Stimulated activated CD8-positive, alpha-beta memory T cell treated with anti-CD3 and anti-CD28 coated beads, Interleukin-15, amount 100 ng/mL, for 4 hours (primary cell): ENCODE data around the gene DRAXIN.

Experiments
- DNase-seq, 2 donors: peaks; one replicate each; pipeline ENCODE4 v3.0.0-alpha.2; 2020; ENCODE audit warnings: low read depth in 2 of 2

The DRAXIN gene

GRCh38 chr1:11691302-11691914, at the start of gene DRAXIN:
Gene DRAXIN, plus strand, starts transcription at chr1:11691710. Its CDS starts 14,549 bp downstream, at chr1:11706259.
- DNase-seq, result no peak

GRCh38 chr1:11641776-11642305, 49.7 kb upstream of the DRAXIN start:
- no peak for DNase-seq

- peak in 1 of 2 donors; percentile 49 for DNase-seq
These were observed 49.0 kb upstream of the DRAXIN start for GRCh38 chr1:11642418-11643017.

- no peak for DNase-seq
These were observed 47.7 kb upstream of the DRAXIN start for GRCh38 chr1:11643782-11644181.

GRCh38 chr1:11645270-11645669, 46.2 kb upstream of the DRAXIN start:
- DNase-seq, result no peak

- peak; percentile 42 to 55 for DNase-seq
These were observed 45.7 kb upstream of the DRAXIN start for GRCh38 chr1:11645670-11646265.

- no peak for DNase-seq
These were observed 45.2 kb upstream of the DRAXIN start for GRCh38 chr1:11646317-11646716.

GRCh38 chr1:11647333-11647732, 44.2 kb upstream of the DRAXIN start:
- DNase-seq, result no peak

GRCh38 chr1:11648039-11648438, 43.5 kb upstream of the DRAXIN start:
- DNase-seq, result no peak

- DNase-seq, result no peak
These were observed 42.8 kb upstream of the DRAXIN start for GRCh38 chr1:11648732-11649158.

- no peak for DNase-seq
These were observed 42.3 kb upstream of the DRAXIN start for GRCh38 chr1:11649237-11649623.

GRCh38 chr1:11649624-11650330, 41.7 kb upstream of the DRAXIN start:
- no peak for DNase-seq

GRCh38 chr1:11650331-11650991, 41.0 kb upstream of the DRAXIN start:
- DNase-seq, result peak; percentile 59 to 63

GRCh38 chr1:11651017-11651416, 40.5 kb upstream of the DRAXIN start:
- no peak for DNase-seq

- no peak for DNase-seq
These were observed 39.2 kb upstream of the DRAXIN start for GRCh38 chr1:11652203-11652780.

GRCh38 chr1:11653101-11653860, 38.2 kb upstream of the DRAXIN start:
- DNase-seq, result no peak

- DNase-seq, result no peak
These were observed 37.7 kb upstream of the DRAXIN start for GRCh38 chr1:11653861-11654136.

- DNase-seq, result peak; percentile 37 to 38
These were observed 37.2 kb upstream of the DRAXIN start, which contains the start of the genes FBXO2 and FBXO44 for GRCh38 chr1:11654137-11654938. Gene FBXO2, minus strand, starts transcription at chr1:11654429. Its CDS starts 89 bp downstream, at chr1:11654340. Gene FBXO44, plus strand, starts transcription at chr1:11654877. Its CDS starts 959 bp downstream, at chr1:11655836.

GRCh38 chr1:11654939-11655808, 36.3 kb upstream of the DRAXIN start:
- no peak for DNase-seq
